Measurements from ENCODE around the gene IPCEF1. TPM values are rescaled to one million over a fixed set of nuclear protein-coding genes. Genes with fewer than 3 reads are reported as not detected.

The IPCEF1 gene
- total and polyA plus RNA-seq, 4 donors = 0.85 to 18.1 (median 3.6) TPM

DNA sequence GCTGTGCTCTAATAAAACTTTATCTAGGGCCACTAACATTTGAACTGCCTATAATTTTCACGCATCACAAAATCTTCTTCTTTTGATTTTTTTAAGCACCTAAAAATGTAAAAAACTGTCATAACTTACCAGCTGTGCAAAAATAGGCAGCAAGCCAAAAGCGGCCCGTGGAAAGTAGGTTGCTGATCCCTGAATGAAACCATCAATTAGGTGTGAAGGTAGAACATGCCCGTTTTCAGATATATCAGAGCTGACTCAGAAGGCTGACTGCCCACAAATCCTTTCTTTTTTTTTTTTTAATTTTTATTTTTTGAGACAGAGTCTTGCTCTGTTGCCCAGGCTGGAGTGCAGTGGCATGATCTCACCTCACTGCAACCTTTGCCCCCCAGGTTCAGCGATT lies 4.9 kb upstream of the IPCEF1 start:
- TF ChIP-seq, protein P1, sequence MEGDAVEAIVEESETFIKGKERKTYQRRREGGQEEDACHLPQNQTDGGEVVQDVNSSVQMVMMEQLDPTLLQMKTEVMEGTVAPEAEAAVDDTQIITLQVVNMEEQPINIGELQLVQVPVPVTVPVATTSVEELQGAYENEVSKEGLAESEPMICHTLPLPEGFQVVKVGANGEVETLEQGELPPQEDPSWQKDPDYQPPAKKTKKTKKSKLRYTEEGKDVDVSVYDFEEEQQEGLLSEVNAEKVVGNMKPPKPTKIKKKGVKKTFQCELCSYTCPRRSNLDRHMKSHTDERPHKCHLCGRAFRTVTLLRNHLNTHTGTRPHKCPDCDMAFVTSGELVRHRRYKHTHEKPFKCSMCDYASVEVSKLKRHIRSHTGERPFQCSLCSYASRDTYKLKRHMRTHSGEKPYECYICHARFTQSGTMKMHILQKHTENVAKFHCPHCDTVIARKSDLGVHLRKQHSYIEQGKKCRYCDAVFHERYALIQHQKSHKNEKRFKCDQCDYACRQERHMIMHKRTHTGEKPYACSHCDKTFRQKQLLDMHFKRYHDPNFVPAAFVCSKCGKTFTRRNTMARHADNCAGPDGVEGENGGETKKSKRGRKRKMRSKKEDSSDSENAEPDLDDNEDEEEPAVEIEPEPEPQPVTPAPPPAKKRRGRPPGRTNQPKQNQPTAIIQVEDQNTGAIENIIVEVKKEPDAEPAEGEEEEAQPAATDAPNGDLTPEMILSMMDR (IDR thresholded peaks at IDR 0.05; ENCODE audit: control extremely low read depth, extremely low read depth) = no peak

DNA sequence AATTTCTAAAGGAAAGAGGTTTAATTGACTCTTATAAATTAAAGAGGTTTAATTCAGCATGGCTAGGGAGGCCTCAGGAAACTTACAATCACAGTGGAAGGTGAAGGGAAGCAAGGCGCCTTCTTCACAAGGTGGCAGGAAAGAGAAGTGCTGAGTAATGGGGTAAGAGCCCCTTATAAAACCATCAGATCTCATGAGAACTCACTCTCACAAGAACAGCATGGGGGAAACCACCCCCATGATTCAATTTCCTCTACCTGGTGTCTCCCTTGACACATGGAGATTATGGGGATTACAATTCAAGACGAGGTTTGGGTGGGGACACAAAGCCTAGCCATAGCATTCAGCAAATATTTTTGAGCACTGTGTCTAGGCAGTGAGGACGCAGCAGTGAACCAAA lies 3.9 kb upstream of the IPCEF1 start:
- H3K4me3 ChIP-seq = no peak overlapping the region
- H3K9ac ChIP-seq (ENCODE audit: insufficient read depth in 1 of 2, low read length in 2 of 2) = no peak overlapping the region
- DNase-seq (no peak), ATAC-seq (ENCODE audit: insufficient read depth, low FRiP score) (no peak)
- TF ChIP-seq, protein P1 (IDR thresholded peaks at IDR 0.05; ENCODE audit: control extremely low read depth, extremely low read depth) = no peak
- H3K36me3 ChIP-seq (ENCODE audit: control insufficient read depth in 4 of 4, insufficient read depth in 4 of 4, low read length in 4 of 4) = no peaks in the 10 kb centered on the region
- H3K27me3 ChIP-seq (ENCODE audit: control insufficient read depth in 3 of 3, insufficient read depth in 3 of 3, low read length in 2 of 3) = no peaks in the 10 kb centered on the region
- no peaks in the 10 kb centered on the region for H3K9me3 ChIP-seq (ENCODE audit: control insufficient read depth in 4 of 4, insufficient read depth in 3 of 4, low read length in 3 of 4)
- WGBS, 2 donors = 76 to 87% methylated on average over 3 of the region's 3 CpGs
- H3K27ac ChIP-seq (ENCODE audit: low read depth in 1 of 2, low read length in 1 of 2) = no peak overlapping the region
- peaks cover 0 to 15% (median 0%) of the 10 kb centered on the region in 5 donors for H3K4me1 ChIP-seq (ENCODE audit: control insufficient read depth in 5 of 5, insufficient read depth in 5 of 5, low read length in 5 of 5)

More for the DNA sequence above, 4.9 kb upstream of the IPCEF1 start:
- Histone ChIP-seq H3K36me3 (ENCODE audit: control insufficient read depth in 4 of 4, insufficient read depth in 4 of 4, low read length in 4 of 4) (no peaks in the 10 kb centered on the region), H3K9me3 (ENCODE audit: control insufficient read depth in 4 of 4, insufficient read depth in 3 of 4, low read length in 3 of 4) (no peaks in the 10 kb centered on the region), H3K9ac (ENCODE audit: insufficient read depth in 1 of 2, low read length in 2 of 2) (no peak overlapping the region), H3K27ac (ENCODE audit: low read depth in 1 of 2, low read length in 1 of 2) (no peak overlapping the region), H3K4me3 (no peak overlapping the region), H3K27me3 (ENCODE audit: control insufficient read depth in 3 of 3, insufficient read depth in 3 of 3, low read length in 2 of 3) (no peaks in the 10 kb centered on the region), H3K4me1 (ENCODE audit: control insufficient read depth in 5 of 5, insufficient read depth in 5 of 5, low read length in 5 of 5) (peaks cover 0 to 15% (median 0%) of the 10 kb centered on the region in 5 donors)
- ATAC-seq (ENCODE audit: insufficient read depth, low FRiP score) (no peak), DNase-seq (no peak)
- 91 to 94% methylated on average over 5 of the region's 5 CpGs for WGBS, 2 donors

DNA sequence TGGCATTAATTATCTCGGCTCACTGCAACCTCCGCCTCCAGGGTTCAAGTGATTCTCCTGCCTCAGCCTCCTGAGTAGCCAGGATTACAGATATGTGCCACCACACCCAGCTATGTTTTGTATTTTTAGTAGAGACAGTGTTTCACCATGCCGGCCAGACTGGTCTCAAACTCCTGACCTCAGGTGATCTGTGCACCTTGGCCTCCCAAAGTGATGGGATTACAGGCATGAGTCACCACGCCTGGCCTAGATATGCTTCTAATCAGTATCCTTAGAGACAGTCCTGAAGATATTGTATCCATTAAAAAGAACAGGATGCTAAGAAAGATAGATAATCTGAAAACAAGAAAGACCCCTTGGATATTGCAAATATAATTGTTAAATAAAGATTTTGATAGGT lies 3.1 kb upstream of the IPCEF1 start:
- DNase-seq (no peak), ATAC-seq (ENCODE audit: insufficient read depth, low FRiP score) (no peak)
- TF ChIP-seq, protein P1 (IDR thresholded peaks at IDR 0.05; ENCODE audit: control extremely low read depth, extremely low read depth) = no peak
- no peak overlapping the region for H3K4me3 ChIP-seq
- no peak overlapping the region for H3K9ac ChIP-seq (ENCODE audit: insufficient read depth in 1 of 2, low read length in 2 of 2)
- no peak overlapping the region for H3K27ac ChIP-seq (ENCODE audit: low read depth in 1 of 2, low read length in 1 of 2)
- H3K36me3 ChIP-seq (ENCODE audit: control insufficient read depth in 4 of 4, insufficient read depth in 4 of 4, low read length in 4 of 4) = no peaks in the 10 kb centered on the region
- no peaks in the 10 kb centered on the region for H3K27me3 ChIP-seq (ENCODE audit: control insufficient read depth in 3 of 3, insufficient read depth in 3 of 3, low read length in 2 of 3)
- no peaks in the 10 kb centered on the region for H3K9me3 ChIP-seq (ENCODE audit: control insufficient read depth in 4 of 4, insufficient read depth in 3 of 4, low read length in 3 of 4)
- WGBS, 2 donors = 72% methylated on average over 4 of the region's 4 CpGs
- H3K4me1 ChIP-seq (ENCODE audit: control insufficient read depth in 5 of 5, insufficient read depth in 5 of 5, low read length in 5 of 5) = peaks cover 0 to 23% (median 3%) of the 10 kb centered on the region in 5 donors

DNA sequence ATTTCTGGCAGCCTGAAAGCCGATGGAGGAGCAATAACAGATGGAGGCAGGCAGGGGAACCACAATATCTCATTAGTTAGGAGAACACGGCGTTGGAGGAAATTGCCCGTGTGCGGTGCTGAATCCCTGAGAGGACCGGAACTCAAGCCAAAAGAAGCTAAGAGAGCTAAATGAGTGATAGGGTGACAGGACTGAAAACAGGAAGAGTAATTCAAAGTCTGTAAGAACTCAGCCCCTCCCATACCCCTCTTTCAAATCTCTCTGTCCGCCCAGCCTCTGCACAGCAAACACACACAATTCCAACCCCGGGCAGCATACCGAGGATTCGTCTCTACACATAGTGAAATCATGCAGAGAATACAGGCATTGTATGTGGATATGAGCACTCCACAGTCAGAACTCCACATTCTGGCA lies 2.6 kb upstream of the IPCEF1 start:
- DNase-seq (peak; percentile 85 to 95 (median 93)), ATAC-seq (ENCODE audit: insufficient read depth, low FRiP score) (no peak)
- H3K9ac ChIP-seq (ENCODE audit: insufficient read depth in 1 of 2, low read length in 2 of 2) = no peak overlapping the region
- 9 to 24% methylated on average over 10 of the region's 10 CpGs for WGBS, 2 donors
- no peaks in the 10 kb centered on the region for H3K27me3 ChIP-seq (ENCODE audit: control insufficient read depth in 3 of 3, insufficient read depth in 3 of 3, low read length in 2 of 3)
- no peak overlapping the region for H3K4me3 ChIP-seq
- H3K36me3 ChIP-seq (ENCODE audit: control insufficient read depth in 4 of 4, insufficient read depth in 4 of 4, low read length in 4 of 4) = no peaks in the 10 kb centered on the region
- H3K4me1 ChIP-seq (ENCODE audit: control insufficient read depth in 5 of 5, insufficient read depth in 5 of 5, low read length in 5 of 5) = peaks cover 0 to 24% (median 3%) of the 10 kb centered on the region in 5 donors
- TF ChIP-seq, protein P1 (IDR thresholded peaks at IDR 0.05; ENCODE audit: control extremely low read depth, extremely low read depth) = no peak
- H3K27ac ChIP-seq (ENCODE audit: low read depth in 1 of 2, low read length in 1 of 2) = no peak overlapping the region
- no peaks in the 10 kb centered on the region for H3K9me3 ChIP-seq (ENCODE audit: control insufficient read depth in 4 of 4, insufficient read depth in 3 of 4, low read length in 3 of 4)
